Hepatocyte (in vitro differentiated cells): ENCODE data around the gene SFRP5. TPM values are rescaled to one million over a fixed set of nuclear protein-coding genes. Genes with fewer than 3 reads are reported as not detected.

ENCODE experiments used
- DNase-seq: peaks from one replicate; pipeline ENCODE4 v3.0.0-alpha.2; 2016; ENCODE audit warnings: low spot score
- H2AFZ ChIP-seq: fragments of 200-600 bp; sonication (generic); 2 replicates; pipeline ENCODE4 v1.6.0; 2016; ENCODE audit warnings: antibody characterized with exemption, mild to moderate bottlenecking
- H3K27ac ChIP-seq: fragments of 200-600 bp; sonication (generic); 2 replicates; pipeline ENCODE4 v1.5.1; 2016; ENCODE audit warnings: mild to moderate bottlenecking
- H3K27me3 ChIP-seq: fragments of 200-600 bp; sonication (generic); 2 replicates; pipeline ENCODE4 v1.6.1; 2016
- H3K36me3 ChIP-seq: fragments of 200-600 bp; sonication (generic); replicated peaks from 2 replicates; pipeline ENCODE4 v1.5.1; 2016; ENCODE audit warnings: low read depth; ENCODE audit not compliant: insufficient read depth
- H3K4me1 ChIP-seq: fragments of 200-600 bp; sonication (generic); 2 replicates; pipeline ENCODE4 v1.5.1; 2016; ENCODE audit warnings: mild to moderate bottlenecking, moderate library complexity; ENCODE audit not compliant: insufficient read depth
- H3K4me2 ChIP-seq: fragments of 200-600 bp; sonication (generic); 2 replicates; pipeline ENCODE4 v1.6.0; 2016
- H3K4me3 ChIP-seq: fragments of 200-600 bp; sonication (generic); 2 replicates; pipeline ENCODE4 v1.5.1; 2016; ENCODE audit warnings: mild to moderate bottlenecking
- H3K79me2 ChIP-seq: fragments of 200-600 bp; sonication (generic); 2 replicates; pipeline ENCODE4 v1.6.0; 2017; ENCODE audit warnings: mild to moderate bottlenecking
- H3K9me2 ChIP-seq: fragments of 200-600 bp; sonication (generic); replicated peaks from 2 replicates; pipeline ENCODE4 v1.6.0; 2017; ENCODE audit warnings: mild to moderate bottlenecking; ENCODE audit not compliant: insufficient read depth
- H3K9me3 ChIP-seq: fragments of 200-600 bp; sonication (generic); 2 replicates; pipeline ENCODE4 v1.5.1; 2016; ENCODE audit warnings: low read depth, mild to moderate bottlenecking
- H4K20me1 ChIP-seq: fragments of 200-600 bp; sonication (generic); 2 replicates; pipeline ENCODE4 v1.6.0; 2016; ENCODE audit warnings: mild to moderate bottlenecking; ENCODE audit not compliant: insufficient read depth, poor library complexity, severe bottlenecking
- EZH2 ChIP-seq: fragments of 200-600 bp; sonication (generic); IDR thresholded peaks from 2 replicates; pipeline ENCODE4 v1.6.1; 2016; ENCODE audit warnings: antibody characterized with exemption, mild to moderate bottlenecking, borderline replicate concordance
- EZH2phosphoT487 ChIP-seq: fragments of 200-600 bp; sonication (generic); IDR thresholded peaks from one replicate; pipeline ENCODE4 v1.6.1; 2018; ENCODE audit warnings: antibody characterized with exemption, mild to moderate bottlenecking, low read depth, moderate library complexity; ENCODE audit not compliant: unreplicated experiment, severe bottlenecking
- WGBS: methylation state at CpG from one replicate; pipeline ENCODE4 v1.1.6; 2016; ENCODE audit warnings: low lambda C conversion rate; ENCODE audit errors: missing lambda C conversion rate; 5-methylcytosine and 5-hydroxymethylcytosine counted together
- polyA plus RNA-seq: library from polyadenylated mRNA; unstranded; fragments of >200 nt; fragmentation: Nextera tagmentation; extraction: Ambion mirVana; gene quantifications from 2 replicates; pipeline ENCODE4 v1.2.1, GENCODE V29; 2016
- total RNA-seq: library from RNA; depleted of rRNA; stranded (reverse); fragments of >200 nt; gene quantifications from 2 replicates; pipeline ENCODE4 v1.2.3, GENCODE V29; 2014
- TF ChIP-seq, protein P1 (sequence below): fragments of 200-600 bp; sonication (generic); IDR thresholded peaks from 2 replicates; pipeline ENCODE4 v1.5.1; 2016; ENCODE audit warnings: antibody characterized with exemption, mild to moderate bottlenecking; ENCODE audit not compliant: poor library complexity

The SFRP5 gene
- total and polyA plus RNA-seq, 2 experiments from 2014 or later: 17.2 to 48.9 TPM

GRCh38 chr10:97773096-97773495 is 1.3 kb upstream of the SFRP5 start:
- WGBS: 56% methylated on average over 1 of the region's 1 CpG
- H3K36me3 ChIP-seq: no peaks in the 10 kb centered on the region
- peaks cover 51% of the 10 kb centered on the region for H3K27me3 ChIP-seq
- no peaks in the 10 kb centered on the region for H3K9me2 ChIP-seq
- no peak for DNase-seq
- H3K79me2 ChIP-seq: no peaks in the 10 kb centered on the region
- peaks cover 13% of the 10 kb centered on the region for H3K4me1 ChIP-seq
- no peaks in the 10 kb centered on the region for H4K20me1 ChIP-seq
- TF ChIP-seq, protein P1, sequence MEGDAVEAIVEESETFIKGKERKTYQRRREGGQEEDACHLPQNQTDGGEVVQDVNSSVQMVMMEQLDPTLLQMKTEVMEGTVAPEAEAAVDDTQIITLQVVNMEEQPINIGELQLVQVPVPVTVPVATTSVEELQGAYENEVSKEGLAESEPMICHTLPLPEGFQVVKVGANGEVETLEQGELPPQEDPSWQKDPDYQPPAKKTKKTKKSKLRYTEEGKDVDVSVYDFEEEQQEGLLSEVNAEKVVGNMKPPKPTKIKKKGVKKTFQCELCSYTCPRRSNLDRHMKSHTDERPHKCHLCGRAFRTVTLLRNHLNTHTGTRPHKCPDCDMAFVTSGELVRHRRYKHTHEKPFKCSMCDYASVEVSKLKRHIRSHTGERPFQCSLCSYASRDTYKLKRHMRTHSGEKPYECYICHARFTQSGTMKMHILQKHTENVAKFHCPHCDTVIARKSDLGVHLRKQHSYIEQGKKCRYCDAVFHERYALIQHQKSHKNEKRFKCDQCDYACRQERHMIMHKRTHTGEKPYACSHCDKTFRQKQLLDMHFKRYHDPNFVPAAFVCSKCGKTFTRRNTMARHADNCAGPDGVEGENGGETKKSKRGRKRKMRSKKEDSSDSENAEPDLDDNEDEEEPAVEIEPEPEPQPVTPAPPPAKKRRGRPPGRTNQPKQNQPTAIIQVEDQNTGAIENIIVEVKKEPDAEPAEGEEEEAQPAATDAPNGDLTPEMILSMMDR: no peak
- TF ChIP-seq EZH2phosphoT487 (no peak), EZH2 (no peak)
- no peak overlapping the region for H3K4me2 ChIP-seq
- H3K9me3 ChIP-seq: no peaks in the 10 kb centered on the region
- no peak overlapping the region for H3K27ac ChIP-seq
- no peak overlapping the region for H3K4me3 ChIP-seq
- no peak overlapping the region for H2AFZ ChIP-seq

- no peak for TF ChIP-seq EZH2phosphoT487
- TF ChIP-seq, protein P1: no peak
- TF ChIP-seq EZH2: no peak
- Histone ChIP-seq H4K20me1 (no peaks in the 10 kb centered on the region), H3K79me2 (no peaks in the 10 kb centered on the region), H3K4me3 (peak overlapping the region; percentile 52), H3K9me2 (no peaks in the 10 kb centered on the region), H3K27ac (no peak overlapping the region), H3K4me1 (peaks cover 8% of the 10 kb centered on the region), H2AFZ (no peak overlapping the region), H3K9me3 (no peaks in the 10 kb centered on the region), H3K4me2 (peak overlapping the region; percentile 91), H3K27me3 (peaks cover 51% of the 10 kb centered on the region), H3K36me3 (no peaks in the 10 kb centered on the region)
- 2% methylated on average over 49 of the region's 90 CpGs for WGBS
- peak; percentile 45 for DNase-seq
Observed at GRCh38 chr10:97771055-97771891, 526 bp downstream of the SFRP5 start.

GRCh38 chr10:97770255-97770654 is 1.5 kb downstream of the SFRP5 start:
- no peak for DNase-seq
- Histone ChIP-seq H4K20me1 (no peaks in the 10 kb centered on the region), H3K79me2 (no peaks in the 10 kb centered on the region), H3K4me3 (no peak overlapping the region), H3K9me2 (no peaks in the 10 kb centered on the region), H3K27ac (no peak overlapping the region), H3K4me2 (no peak overlapping the region), H3K27me3 (peaks cover 51% of the 10 kb centered on the region), H2AFZ (no peak overlapping the region), H3K4me1 (peaks cover 8% of the 10 kb centered on the region), H3K9me3 (no peaks in the 10 kb centered on the region), H3K36me3 (no peaks in the 10 kb centered on the region)
- TF ChIP-seq EZH2phosphoT487 (no peak), EZH2 (no peak)
- TF ChIP-seq, protein P1: no peak
- WGBS: 80% methylated on average over 5 of the region's 5 CpGs
